ENCODE results near the gene KLK15. TPM values are rescaled to one million over a fixed set of nuclear protein-coding genes. Genes with fewer than 3 reads are reported as not detected.
A peak's percentile ranks its signal among the peaks of the same experiment; 100 is the strongest.

The KLK15 gene
- polyA plus RNA-seq, 2 of the 4 experiments (the other 2 are of a cell fraction): not detected

GRCh38 chr19:50830266-50831025, 2.9 kb downstream of the KLK15 start:
- DNase-seq (ENCODE audit: low read depth in 1 of 2, low spot score in 1 of 2) (no peak), ATAC-seq (peak; percentile 23 to 27; a peak in 2 of 6 replicates), FAIRE-seq (no peak)
- 55% methylated on average over 17 of the region's 17 CpGs for WGBS (ENCODE audit: missing lambda C conversion rate)
- no peak overlapping the region for H3K27ac ChIP-seq
- POLR2A ChIA-PET: no interaction called here
- H3K4me1 ChIP-seq: peaks cover 6% of the 10 kb centered on the region; the same call in 1 of the 3 replicates
- H3K4me2 ChIP-seq: no peak overlapping the region
- no peak for TF ChIP-seq RAD21 (conservative IDR thresholded peaks at IDR 0.05 in 1 of 2, IDR thresholded peaks at IDR 0.05 in 1 of 2)
- TF ChIP-seq JUN (IDR thresholded peaks at IDR 0.05): no peak
- no peak for TF ChIP-seq CBX2 (IDR thresholded peaks at IDR 0.05; ENCODE audit: borderline replicate concordance, low read depth)
- TF ChIP-seq NPAS2 (CRISPR knock-in tag; IDR thresholded peaks at IDR 0.05; ENCODE audit: borderline replicate concordance): no peak
- no peak for TF ChIP-seq MAFK (IDR thresholded peaks at IDR 0.05; ENCODE audit: partially characterized antibody)
- no peak for TF ChIP-seq JUNB (IDR thresholded peaks at IDR 0.05)
- TF ChIP-seq POLR2A (IDR thresholded peaks at IDR 0.05; ENCODE audit: low read length): no peak
- no peak for TF ChIP-seq ZSCAN20 (CRISPR knock-in tag; IDR thresholded peaks at IDR 0.05)
- no peak for TF ChIP-seq E2F6 (IDR thresholded peaks at IDR 0.05; ENCODE audit: borderline replicate concordance, low read depth)
- TF ChIP-seq KDM1A (IDR thresholded peaks at IDR 0.05; ENCODE audit: low read depth): no peak
- TF ChIP-seq REST (IDR thresholded peaks at IDR 0.05): no peak
- TF ChIP-seq RNF2 (IDR thresholded peaks at IDR 0.05; ENCODE audit: borderline replicate concordance, low read depth): no peak
- H3K4me3 ChIP-seq: no peak overlapping the region
- CTCF ChIA-PET: interaction anchor here (2.2 kb wide), 1 partner anchor 9 kb away, joined by 8 read pairs; no protein-coding TSS in a partner anchor
- no peaks in the 10 kb centered on the region for H3K9me3 ChIP-seq

GRCh38 chr19:50829801-50830200, 3.6 kb downstream of the KLK15 start:
- TF ChIP-seq CHD4 (IDR thresholded peaks at IDR 0.05; ENCODE audit: borderline replicate concordance) (no peak), BCL3 (IDR thresholded peaks at IDR 0.05) (no peak), ZSCAN20 (CRISPR knock-in tag; IDR thresholded peaks at IDR 0.05) (no peak), HMGXB4 (CRISPR knock-in tag; IDR thresholded peaks at IDR 0.05; ENCODE audit: borderline replicate concordance) (no peak), ATOH8 (CRISPR knock-in tag; IDR thresholded peaks at IDR 0.05; ENCODE audit: low read depth) (no peak), GATA3 (IDR thresholded peaks at IDR 0.05; ENCODE audit: borderline replicate concordance) (no peak), HOXB13 (CRISPR knock-in tag; IDR thresholded peaks at IDR 0.05; ENCODE audit: low read depth) (no peak), TFCP2L1 (CRISPR knock-in tag; IDR thresholded peaks at IDR 0.05) (no peak)
- 28% methylated on average over 5 of the region's 5 CpGs for WGBS (ENCODE audit: missing lambda C conversion rate)
- ATAC-seq: peak in 1 of 2 experiments; percentile 33; a peak in 3 of 6 replicates
- no peaks in the 10 kb centered on the region for H3K9me3 ChIP-seq
- peak in 1 of 2 experiments; percentile 32 for DNase-seq (ENCODE audit: low read depth in 1 of 2, low spot score in 1 of 2)
- no peak overlapping the region for H3K4me2 ChIP-seq
- ChIA-PET POLR2A (no interaction called here), CTCF (interaction anchor here (1.0 to 2.2 kb wide), 4 partner anchors 10 to 92 kb away, joined by 3 to 8 read pairs (median 4); no protein-coding TSS in a partner anchor)
- no peaks in the 10 kb centered on the region for H3K4me1 ChIP-seq
- H3K4me3 ChIP-seq: no peak overlapping the region
- FAIRE-seq: no peak
- no peak overlapping the region for H3K27ac ChIP-seq

Data from A549 (cell line).